Measurements from ENCODE around the gene ZEB2. TPM values are rescaled to one million over a fixed set of nuclear protein-coding genes. Genes with fewer than 3 reads are reported as not detected.

Gene ZEB2
- total RNA-seq (2021) = 0.77 and 1.2 TPM in 2 replicates
- long read RNA-seq = 0 reads

- no peaks in the 10 kb centered on the region for H3K79me1 ChIP-seq (ENCODE audit: insufficient read depth, low read depth, low read length, poor library complexity, severe bottlenecking)
- no peak within 1 kb of the TSS for H4K5ac ChIP-seq (ENCODE audit: insufficient read length, low read depth, low read length)
- no peak within 1 kb of the TSS for H2AFZ ChIP-seq (ENCODE audit: low read length)
- H3T11ph ChIP-seq (ENCODE audit: low read length) = no peak within 1 kb of the TSS
- Mint-ChIP-seq H3K27me3 (ENCODE audit: low read depth) (peaks cover 15% of the 10 kb centered on the region), H3K4me1 (peaks cover 33 to 45% of the 10 kb centered on the region in 2 experiments), H3K4me3 (peak within 1 kb of the TSS in 1 of 2 experiments; percentile 64; a peak in 3 of 5 replicates), H3K27ac (no peak within 1 kb of the TSS), H3K36me3 (ENCODE audit: insufficient read depth in 1 of 3, low read depth in 3 of 3) (no peaks in the 10 kb centered on the region), H3K9me3 (peaks cover 0 to 3% of the 10 kb centered on the region in 2 experiments; a peak in 3 of 5 replicates)
- H2BK120ac ChIP-seq (ENCODE audit: low read depth, low read length, poor library complexity, severe bottlenecking) = no peak within 1 kb of the TSS
- H3K9ac ChIP-seq (ENCODE audit: extremely low read depth, insufficient read length, low read length) = no peak within 1 kb of the TSS
- no peak within 1 kb of the TSS for H3K14ac ChIP-seq (ENCODE audit: insufficient read depth, low read length)
- peak within 1 kb of the TSS; percentile 64 for H3K4me2 ChIP-seq (ENCODE audit: insufficient read depth, insufficient read length, low read length)
- H4K20me1 ChIP-seq (ENCODE audit: control insufficient read depth, insufficient read depth, insufficient read length) = no peaks in the 10 kb centered on the region
- H3K18ac ChIP-seq (ENCODE audit: insufficient read length, low read depth, low read length) = no peak within 1 kb of the TSS
- no peaks in the 10 kb centered on the region for H3K9me3 ChIP-seq (ENCODE audit: control insufficient read depth, low read depth, low read length)
- H3K23me2 ChIP-seq (ENCODE audit: insufficient read length, low read depth, low read length, poor library complexity, severe bottlenecking) = peaks cover 41% of the 10 kb centered on the region
- no CpG with 5 or more reads among the region's 29 CpGs for WGBS (ENCODE audit: extremely low coverage, insufficient read length, low lambda C conversion rate)
- no peak within 1 kb of the TSS for H3K4ac ChIP-seq (ENCODE audit: low read depth, low read length)
- no peak within 1 kb of the TSS for H4K91ac ChIP-seq (ENCODE audit: insufficient read length, low read depth, low read length)
- H3K56ac ChIP-seq (ENCODE audit: insufficient read length, low read depth, low read length) = no peak within 1 kb of the TSS
- no peaks in the 10 kb centered on the region for H3K79me2 ChIP-seq (ENCODE audit: insufficient read depth, low read length)
- no peak within 1 kb of the TSS for H3K27ac ChIP-seq (ENCODE audit: insufficient read length, low read depth, low read length)
- H2BK12ac ChIP-seq (ENCODE audit: insufficient read length, low read depth, low read length) = no peak within 1 kb of the TSS
- H2BK5ac ChIP-seq (ENCODE audit: insufficient read length, low read length) = no peak within 1 kb of the TSS
- peak; percentile 45 for DNase-seq
- no peak within 1 kb of the TSS for H4K8ac ChIP-seq (replicated peaks; ENCODE audit: insufficient read length, low read depth, low read length)
- no peak within 1 kb of the TSS for H2BK20ac ChIP-seq (ENCODE audit: low read depth, low read length, poor library complexity, severe bottlenecking)
- H2BK15ac ChIP-seq (ENCODE audit: low read depth, low read length) = no peak within 1 kb of the TSS
- H3K23ac ChIP-seq (ENCODE audit: insufficient read length, low read depth, low read length) = no peak within 1 kb of the TSS
- H2AK5ac ChIP-seq (ENCODE audit: insufficient read length, low read length) = no peak within 1 kb of the TSS
- peaks cover 46% of the 10 kb centered on the region for H3K27me3 ChIP-seq (ENCODE audit: insufficient read depth, low read length)
- TF ChIP-seq CTCF (conservative IDR thresholded peaks at IDR 0.05) = peak; percentile 40; the same call in 1 of the 3 replicates
- H3K4me1 ChIP-seq (ENCODE audit: insufficient read depth, low read length) = peaks cover 3% of the 10 kb centered on the region; the same call in 1 of the 2 replicates
These were observed at the start of gene ZEB2 for GRCh38 chr2:144519934-144520731. Gene ZEB2 (minus strand): TSS chr2:144520119. CDS start chr2:144517350, 2,769 bp downstream.

Data from H9 (cell line).